SK-N-SH (cell line): ENCODE measurements around the gene DSTN. TPM values are rescaled to one million over a fixed set of nuclear protein-coding genes. Genes with fewer than 3 reads are reported as not detected.

Source experiments
- CTCF ChIA-PET: fragments of 300-600, 350-600 bp; formaldehyde crosslinking; extraction: SDS; loops from one replicate; lab custom pipeline; 2021; lab: Yijun Ruan, JAX
- POLR2A ChIA-PET: fragments of 350-600 bp; sonication (Branson Sonifier 250); formaldehyde crosslinking; extraction: SDS; loops from one replicate; lab custom pipeline; 2020; ENCODE audit warnings: antibody characterized with exemption, inconsistent platforms; lab: Yijun Ruan, JAX
- DNase-seq: peaks from one replicate; pipeline ENCODE4 v3.0.0; 2012
- H2AFZ ChIP-seq: fragments of 200-600 bp; sonication (generic); 2 replicates; pipeline ENCODE4 v1.8.1; 2016; ENCODE audit warnings: antibody characterized with exemption, mild to moderate bottlenecking, low read depth
- H3F3A ChIP-seq: fragments of 200-600 bp; sonication (generic); replicated peaks from 2 replicates; pipeline ENCODE3; 2016; ENCODE audit warnings: antibody characterized with exemption, mild to moderate bottlenecking; ENCODE audit not compliant: insufficient read depth
- H3K27ac ChIP-seq, 2 experiments: fragments of 200-500 bp in 1 of 2; fragments of 200-600 bp in 1 of 2; sonication (Bioruptor generic) in 1 of 2; sonication (generic), shearing (Covaris generic) in 1 of 2; 2 replicates each; pipeline versions ENCODE4 v1.5.1 to v1.6.1; 2014 to 2016; ENCODE audit warnings: low read depth in 2 of 2, inconsistent platforms in 1 of 2, low read length in 1 of 2, mild to moderate bottlenecking in 1 of 2, mixed read lengths in 1 of 2
- H3K27me3 ChIP-seq: fragments of 200-600 bp; sonication (generic), shearing (Covaris generic); 2 replicates; pipeline ENCODE4 v1.6.1; 2016; ENCODE audit warnings: mixed run types; ENCODE audit not compliant: insufficient read depth
- H3K36me3 ChIP-seq, 2 experiments: fragments of 200-500 bp in 1 of 2; fragments of 200-600 bp in 1 of 2; sonication (Bioruptor generic) in 1 of 2; sonication (generic) in 1 of 2; replicated peaks in 1 of 2; 2 replicates each; pipeline versions ENCODE3 to v1.5.1; 2014 to 2016; ENCODE audit warnings: low read length in 1 of 2, mild to moderate bottlenecking in 1 of 2; ENCODE audit not compliant: insufficient read depth in 2 of 2, control insufficient read depth in 1 of 2
- H3K4me1 ChIP-seq, 2 experiments: fragments of 200-500 bp in 1 of 2; fragments of 200-600 bp in 1 of 2; sonication (Bioruptor generic) in 1 of 2; sonication (generic), shearing (Covaris generic) in 1 of 2; 2 replicates each; pipeline versions ENCODE4 v1.5.1 to v1.6.1; 2014 to 2016; ENCODE audit warnings: low read depth in 1 of 2, low read length in 1 of 2, mixed run types in 1 of 2; ENCODE audit not compliant: insufficient read depth in 2 of 2, control insufficient read depth in 1 of 2
- H3K4me2 ChIP-seq: fragments of 200-600 bp; sonication (generic), shearing (Covaris generic); 2 replicates; pipeline ENCODE4 v1.6.1; 2017; ENCODE audit warnings: mixed run types
- H3K4me3 ChIP-seq, 2 experiments: fragments of 200-500 bp in 1 of 2; fragments of 200-600 bp in 1 of 2; sonication (Bioruptor generic) in 1 of 2; sonication (generic), shearing (Covaris generic) in 1 of 2; 2 replicates each; pipeline versions ENCODE4 v1.5.1 to v1.8.1; 2014 to 2016; ENCODE audit warnings: low read depth in 2 of 2, inconsistent platforms in 1 of 2, low read length in 1 of 2, mild to moderate bottlenecking in 1 of 2, mixed read lengths in 1 of 2, moderate library complexity in 1 of 2
- H3K79me2 ChIP-seq: fragments of 200-600 bp; sonication (generic); 2 replicates; pipeline ENCODE4 v1.8.1; 2017; ENCODE audit warnings: mild to moderate bottlenecking; ENCODE audit not compliant: insufficient read depth
- H3K9ac ChIP-seq: fragments of 200-600 bp; sonication (generic); 2 replicates; pipeline ENCODE4 v1.6.1; 2017; ENCODE audit warnings: mixed run types
- H3K9me2 ChIP-seq: fragments of 200-600 bp; sonication (generic); 2 replicates; pipeline ENCODE4 v1.6.1; 2017; ENCODE audit warnings: mixed run types
- H3K9me3 ChIP-seq: fragments of 200-600 bp; sonication (generic); 2 replicates; pipeline ENCODE4 v1.6.1; 2017; ENCODE audit warnings: mixed run types, mild to moderate bottlenecking, moderate library complexity
- H4K20me1 ChIP-seq: fragments of 200-600 bp; sonication (generic); 2 replicates; pipeline ENCODE4 v1.6.1; 2017; ENCODE audit warnings: mild to moderate bottlenecking, mixed run types; ENCODE audit not compliant: insufficient read depth
- CHD2 ChIP-seq: fragments of 150-350 bp; IDR thresholded peaks from 2 replicates; pipeline ENCODE4 v1.6.1; 2018; ENCODE audit warnings: low read length; ENCODE audit not compliant: partially characterized antibody
- EZH2phosphoT487 ChIP-seq: fragments of 200-600 bp; sonication (generic); IDR thresholded peaks from 2 replicates; pipeline ENCODE4 v1.6.1; 2017; ENCODE audit warnings: low read depth, mixed run types, mild to moderate bottlenecking, antibody characterized with exemption, moderate library complexity, borderline replicate concordance
- FOXM1 ChIP-seq: IDR thresholded peaks from 2 replicates; pipeline ENCODE4 v1.4.0; 2012; ENCODE audit warnings: low read depth, mild to moderate bottlenecking
- JUND ChIP-seq: IDR thresholded peaks from 2 replicates; pipeline ENCODE4 v1.4.0; 2012
- MXI1 ChIP-seq: IDR thresholded peaks from 2 replicates; pipeline ENCODE4 v1.6.1; 2012; ENCODE audit warnings: mild to moderate bottlenecking, low read depth, low read length, improper control_type of control experiment
- NFIC ChIP-seq: IDR thresholded peaks from 2 replicates; pipeline ENCODE4 v1.4.0; 2012; ENCODE audit warnings: borderline replicate concordance
- POLR2AphosphoS5 ChIP-seq: IDR thresholded peaks from 2 replicates; pipeline ENCODE4 v1.6.1; 2012; ENCODE audit warnings: low read depth, low read length
- RAD21 ChIP-seq: IDR thresholded peaks from 2 replicates; pipeline ENCODE4 v1.6.1; 2012; ENCODE audit warnings: mild to moderate bottlenecking, low read length
- RCOR1 ChIP-seq: fragments of 150-350 bp; IDR thresholded peaks from 2 replicates; pipeline ENCODE4 v1.6.1; 2017; ENCODE audit warnings: antibody characterized with exemption, low read length
- RFX5 ChIP-seq: IDR thresholded peaks from 2 replicates; pipeline ENCODE4 v1.6.1; 2012; ENCODE audit warnings: mild to moderate bottlenecking, improper control_type of control experiment, low read length
- SMC3 ChIP-seq: IDR thresholded peaks from 2 replicates; pipeline ENCODE4 v1.6.1; 2012; ENCODE audit warnings: low read depth, low read length, improper control_type of control experiment
- TAF1 ChIP-seq: IDR thresholded peaks from 2 replicates; pipeline ENCODE4 v1.6.1; 2012; ENCODE audit warnings: low read depth, mild to moderate bottlenecking, low read length, moderate library complexity, borderline replicate concordance
- WGBS: methylation state at CpG from one replicate; pipeline ENCODE4 v1.1.6; 2017; ENCODE audit warnings: low lambda C conversion rate; 5-methylcytosine and 5-hydroxymethylcytosine counted together
- polyA plus RNA-seq, 3 experiments: library from polyadenylated mRNA; depleted of rRNA; stranded (reverse); fragments of >200 nt; gene quantifications; 2 replicates each; pipeline ENCODE4 v1.2.3, GENCODE V29; 2012
- TF ChIP-seq, protein P1 (sequence below): fragments of 200-600 bp; sonication (generic); IDR thresholded peaks from 2 replicates; pipeline ENCODE4 v1.6.1; 2017; ENCODE audit warnings: antibody characterized with exemption, mild to moderate bottlenecking, moderate library complexity
- TF ChIP-seq, protein P2 (sequence below): IDR thresholded peaks from 2 replicates; pipeline ENCODE4 v1.4.0; 2012; ENCODE audit warnings: low read depth

DSTN gene
- polyA plus RNA-seq, 1 of the 3 experiments (the other 2 are of a cell fraction) = 167 TPM

DNA sequence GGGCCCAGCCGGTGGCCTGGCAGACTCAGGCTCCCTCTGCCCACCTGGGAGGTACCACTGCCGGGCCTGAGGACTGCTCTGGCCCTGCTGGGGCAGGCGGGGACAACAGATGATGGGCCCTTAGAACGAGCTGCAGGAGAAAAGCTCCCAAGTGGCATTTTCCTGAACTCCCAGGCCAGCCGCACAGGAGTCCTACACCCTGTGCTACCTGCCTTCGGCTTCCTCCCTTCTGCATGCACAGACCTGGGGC is 41.3 kb downstream of the DSTN start:
- no peak overlapping the region for H3K4me3 ChIP-seq
- no peak for TF ChIP-seq JUND
- no peak for TF ChIP-seq RAD21
- no peak for TF ChIP-seq NFIC
- TF ChIP-seq RCOR1 = no peak
- TF ChIP-seq CHD2 = no peak
- TF ChIP-seq EZH2phosphoT487 = no peak
- no peak for TF ChIP-seq RFX5
- TF ChIP-seq POLR2AphosphoS5 = no peak
- no peak for TF ChIP-seq FOXM1
- TF ChIP-seq, all 33 proteins: peak for 0
- no peaks in the 10 kb centered on the region for H3K4me1 ChIP-seq
- POLR2A ChIA-PET = no interaction called here
- no peaks in the 10 kb centered on the region for H3K9me3 ChIP-seq
- WGBS = no CpG with 5 or more reads among the region's 6 CpGs
- H3K79me2 ChIP-seq = peaks cover 18% of the 10 kb centered on the region; the same call in 1 of the 2 replicates
- no peak for DNase-seq
- H3K9ac ChIP-seq = no peak overlapping the region
- no peaks in the 10 kb centered on the region for H3K27me3 ChIP-seq
- H2AFZ ChIP-seq = no peak overlapping the region
- no peak overlapping the region; a peak in 1 of 4 replicates for H3K27ac ChIP-seq
- peaks cover 38% of the 10 kb centered on the region for H4K20me1 ChIP-seq
- H3K36me3 ChIP-seq = peaks cover 24 to 38% of the 10 kb centered on the region in 2 experiments
- CTCF ChIA-PET = interaction anchor here (1.0 to 2.2 kb wide), 5 partner anchors 11 to 328 kb away, joined by 3 to 14 read pairs (median 4); partner anchors contain the start of gene DSTN
- H3K9me2 ChIP-seq = no peaks in the 10 kb centered on the region
- no peak overlapping the region for H3K4me2 ChIP-seq
- peaks cover 25% of the 10 kb centered on the region for H3F3A ChIP-seq

DNA sequence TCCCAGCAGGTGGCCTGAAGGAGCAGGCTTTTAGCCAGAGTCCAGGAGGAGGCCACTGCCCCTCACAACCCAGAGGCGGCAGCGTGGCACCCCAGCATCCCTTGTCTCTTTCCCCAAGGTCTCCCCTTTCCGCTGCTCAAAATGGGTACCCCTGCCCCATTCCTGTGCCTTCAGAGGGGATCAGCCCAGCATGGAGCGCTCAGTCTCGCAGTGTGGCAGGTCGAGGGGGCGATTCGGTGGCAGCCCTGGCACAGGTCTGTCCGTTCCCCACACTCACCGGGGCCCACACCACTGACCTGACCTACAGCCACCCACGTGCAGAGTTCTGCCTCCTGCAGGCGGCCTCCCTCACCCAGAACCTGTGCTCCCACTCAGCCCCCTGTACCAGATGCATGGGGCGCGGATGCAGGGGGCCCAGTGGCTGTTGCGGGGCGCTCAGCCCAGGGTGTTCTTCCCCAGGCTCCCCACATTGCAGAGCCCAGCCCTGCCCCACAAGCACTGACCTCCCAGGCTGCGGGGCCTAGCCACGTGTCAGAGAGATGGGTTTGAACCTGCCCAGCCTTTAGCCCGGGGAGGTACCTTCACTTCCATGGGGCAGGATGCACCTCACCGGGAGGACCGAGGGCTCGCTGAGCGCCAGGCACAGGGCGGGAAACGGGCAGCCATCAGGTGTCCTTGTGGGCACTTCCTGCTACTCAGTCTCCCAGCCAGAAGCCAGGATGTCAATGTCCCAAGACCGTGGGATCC is 41.8 kb downstream of the DSTN start:
- H3K4me1 ChIP-seq = no peaks in the 10 kb centered on the region
- H3K27ac ChIP-seq = peak overlapping the region in 1 of 2 experiments; percentile 27; a peak in 1 of 4 replicates
- WGBS = 94% methylated on average over 14 of the region's 26 CpGs
- peaks cover 25% of the 10 kb centered on the region for H3F3A ChIP-seq
- H3K4me3 ChIP-seq = no peak overlapping the region
- ChIA-PET CTCF (interaction anchor here (1.0 to 8.7 kb wide), 5 partner anchors 11 to 75 kb away, joined by 3 to 96 read pairs (median 4); partner anchors contain the start of gene DSTN), POLR2A (no interaction called here)
- peaks cover 16% of the 10 kb centered on the region; the same call in 1 of the 2 replicates for H3K79me2 ChIP-seq
- H3K4me2 ChIP-seq = no peak overlapping the region
- H3K9me2 ChIP-seq = no peaks in the 10 kb centered on the region
- H3K9me3 ChIP-seq = no peaks in the 10 kb centered on the region
- peak; percentile 13; the same call in 1 of the 2 replicates for TF ChIP-seq SMC3
- TF ChIP-seq, protein P1, sequence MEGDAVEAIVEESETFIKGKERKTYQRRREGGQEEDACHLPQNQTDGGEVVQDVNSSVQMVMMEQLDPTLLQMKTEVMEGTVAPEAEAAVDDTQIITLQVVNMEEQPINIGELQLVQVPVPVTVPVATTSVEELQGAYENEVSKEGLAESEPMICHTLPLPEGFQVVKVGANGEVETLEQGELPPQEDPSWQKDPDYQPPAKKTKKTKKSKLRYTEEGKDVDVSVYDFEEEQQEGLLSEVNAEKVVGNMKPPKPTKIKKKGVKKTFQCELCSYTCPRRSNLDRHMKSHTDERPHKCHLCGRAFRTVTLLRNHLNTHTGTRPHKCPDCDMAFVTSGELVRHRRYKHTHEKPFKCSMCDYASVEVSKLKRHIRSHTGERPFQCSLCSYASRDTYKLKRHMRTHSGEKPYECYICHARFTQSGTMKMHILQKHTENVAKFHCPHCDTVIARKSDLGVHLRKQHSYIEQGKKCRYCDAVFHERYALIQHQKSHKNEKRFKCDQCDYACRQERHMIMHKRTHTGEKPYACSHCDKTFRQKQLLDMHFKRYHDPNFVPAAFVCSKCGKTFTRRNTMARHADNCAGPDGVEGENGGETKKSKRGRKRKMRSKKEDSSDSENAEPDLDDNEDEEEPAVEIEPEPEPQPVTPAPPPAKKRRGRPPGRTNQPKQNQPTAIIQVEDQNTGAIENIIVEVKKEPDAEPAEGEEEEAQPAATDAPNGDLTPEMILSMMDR = peak; percentile 41; the same call in 1 of the 2 replicates
- TF ChIP-seq, protein P2, sequence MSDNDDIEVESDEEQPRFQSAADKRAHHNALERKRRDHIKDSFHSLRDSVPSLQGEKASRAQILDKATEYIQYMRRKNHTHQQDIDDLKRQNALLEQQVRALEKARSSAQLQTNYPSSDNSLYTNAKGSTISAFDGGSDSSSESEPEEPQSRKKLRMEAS = no peak
- TF ChIP-seq MXI1 = no peak
- TF ChIP-seq TAF1 = no peak
- peak; percentile 18; the same call in 1 of the 2 replicates for TF ChIP-seq RAD21
- TF ChIP-seq, all 33 proteins: peak for 3
- peak; percentile 43 for DNase-seq
- H4K20me1 ChIP-seq = peaks cover 34% of the 10 kb centered on the region
- H3K9ac ChIP-seq = no peak overlapping the region
- H2AFZ ChIP-seq = no peak overlapping the region
- peaks cover 20 to 36% of the 10 kb centered on the region in 2 experiments for H3K36me3 ChIP-seq
- no peaks in the 10 kb centered on the region for H3K27me3 ChIP-seq
